Spleen (tissue), 7 donors: ENCODE results near the gene MSH5.

Experiments
- POLR2AphosphoS5 ChIP-seq, 3 donors: sonication (generic); formaldehyde crosslinking; IDR thresholded peaks; one replicate each; pipeline ENCODE4 v1.5.1; 2017; ENCODE audit warnings: antibody characterized with exemption in 3 of 3
- TF ChIP-seq, protein P1 (sequence below), 11 experiments: fragments of 200-600 bp in 7 of 11; fragments of 450-650 bp in 4 of 11; sonication (generic) in 4 of 11; IDR thresholded peaks in 8 of 11; conservative IDR thresholded peaks in 3 of 11; 1 replicate in 7 of 11; 2 replicates in 4 of 11; pipeline versions ENCODE4 v1.4.0 to v1.8.0; 2016 to 2021; ENCODE audit warnings: antibody characterized with exemption in 11 of 11, inconsistent platforms in 4 of 11, mild to moderate bottlenecking in 1 of 11
- donor health status: DM: no; HTN: no; CAD: no; lungs with moderate emphysema.
- donor health status: DM: no; HTN: no; CAD: no.
- donor health status: DM: no; HTN: no; CAD: no.

DNA sequence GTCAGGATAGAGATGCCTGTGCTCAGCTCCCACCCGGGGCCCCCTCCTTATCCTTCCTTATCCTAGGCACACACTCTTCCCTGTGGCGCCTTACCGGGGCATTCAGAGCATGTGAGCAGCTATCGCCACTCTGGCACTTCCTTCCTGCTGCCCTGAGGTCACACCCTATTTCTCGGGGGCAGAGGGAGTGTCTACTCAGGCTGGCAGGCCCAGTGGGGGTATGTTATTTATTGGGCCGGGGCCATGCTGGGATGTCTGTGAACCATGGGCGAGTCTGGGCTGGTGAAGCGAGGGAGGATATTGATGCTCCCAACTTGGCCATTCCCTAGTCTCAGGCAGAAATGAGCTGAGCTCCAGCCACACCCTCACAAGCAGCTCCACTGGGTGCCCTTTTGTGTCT lies 28.6 kb upstream of the MSH5 start:
- TF ChIP-seq POLR2AphosphoS5 (IDR thresholded peaks at IDR 0.05), result no peak
- TF ChIP-seq, protein P1, sequence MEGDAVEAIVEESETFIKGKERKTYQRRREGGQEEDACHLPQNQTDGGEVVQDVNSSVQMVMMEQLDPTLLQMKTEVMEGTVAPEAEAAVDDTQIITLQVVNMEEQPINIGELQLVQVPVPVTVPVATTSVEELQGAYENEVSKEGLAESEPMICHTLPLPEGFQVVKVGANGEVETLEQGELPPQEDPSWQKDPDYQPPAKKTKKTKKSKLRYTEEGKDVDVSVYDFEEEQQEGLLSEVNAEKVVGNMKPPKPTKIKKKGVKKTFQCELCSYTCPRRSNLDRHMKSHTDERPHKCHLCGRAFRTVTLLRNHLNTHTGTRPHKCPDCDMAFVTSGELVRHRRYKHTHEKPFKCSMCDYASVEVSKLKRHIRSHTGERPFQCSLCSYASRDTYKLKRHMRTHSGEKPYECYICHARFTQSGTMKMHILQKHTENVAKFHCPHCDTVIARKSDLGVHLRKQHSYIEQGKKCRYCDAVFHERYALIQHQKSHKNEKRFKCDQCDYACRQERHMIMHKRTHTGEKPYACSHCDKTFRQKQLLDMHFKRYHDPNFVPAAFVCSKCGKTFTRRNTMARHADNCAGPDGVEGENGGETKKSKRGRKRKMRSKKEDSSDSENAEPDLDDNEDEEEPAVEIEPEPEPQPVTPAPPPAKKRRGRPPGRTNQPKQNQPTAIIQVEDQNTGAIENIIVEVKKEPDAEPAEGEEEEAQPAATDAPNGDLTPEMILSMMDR (IDR thresholded peaks at IDR 0.05 in 8 of 11, conservative IDR thresholded peaks at IDR 0.05 in 3 of 11), result no peak
